ENCODE data around the gene PRR11.
"Not testable (repeated sequence)": the region's sequence is repeated elsewhere in the genome, so short reads cannot be mapped to it uniquely, and the experiment has no call there.

PRR11 gene

DNA sequence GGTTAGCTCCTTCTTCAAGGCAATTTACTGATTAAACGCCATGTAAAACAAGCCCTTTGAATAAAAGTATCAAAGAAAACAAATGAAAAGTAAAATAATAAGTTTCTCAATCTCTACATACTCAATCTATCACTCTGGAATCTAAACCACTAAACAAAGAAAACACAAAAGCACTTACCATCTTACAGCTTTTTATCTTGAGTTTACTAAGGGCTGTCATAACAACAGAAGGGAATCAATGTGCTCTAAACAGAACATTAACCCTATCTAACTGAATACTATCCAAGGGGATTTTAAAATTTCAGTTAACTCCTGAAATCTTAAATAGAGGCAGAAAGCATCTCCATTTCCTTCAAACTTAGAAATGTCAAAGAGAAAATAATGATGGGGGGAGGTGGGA lies 4.0 kb upstream of the PRR11 start:
- no peak for DNase-seq (ENCODE audit: low read depth in 3 of 3)

DNA sequence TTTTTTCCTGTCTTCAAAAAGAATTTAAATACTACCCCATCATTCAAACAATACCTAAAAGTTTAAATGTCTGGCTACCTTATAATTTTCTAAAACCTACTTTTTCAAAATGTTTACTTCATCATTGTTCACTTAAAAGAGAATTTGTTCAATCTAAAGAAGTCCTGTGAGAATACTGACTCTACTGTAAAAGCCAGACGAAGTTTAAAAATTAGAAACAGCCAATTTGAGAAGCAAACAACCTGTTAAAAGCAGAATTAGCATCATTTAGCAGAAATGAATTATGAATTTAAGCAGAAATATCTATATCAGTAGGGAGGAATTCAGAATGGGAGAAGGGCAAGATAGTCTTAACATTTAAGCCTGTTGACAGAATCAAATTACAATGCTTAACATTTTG lies 2.6 kb upstream of the PRR11 start:
- no peak for DNase-seq (ENCODE audit: low read depth in 3 of 3)

DNA sequence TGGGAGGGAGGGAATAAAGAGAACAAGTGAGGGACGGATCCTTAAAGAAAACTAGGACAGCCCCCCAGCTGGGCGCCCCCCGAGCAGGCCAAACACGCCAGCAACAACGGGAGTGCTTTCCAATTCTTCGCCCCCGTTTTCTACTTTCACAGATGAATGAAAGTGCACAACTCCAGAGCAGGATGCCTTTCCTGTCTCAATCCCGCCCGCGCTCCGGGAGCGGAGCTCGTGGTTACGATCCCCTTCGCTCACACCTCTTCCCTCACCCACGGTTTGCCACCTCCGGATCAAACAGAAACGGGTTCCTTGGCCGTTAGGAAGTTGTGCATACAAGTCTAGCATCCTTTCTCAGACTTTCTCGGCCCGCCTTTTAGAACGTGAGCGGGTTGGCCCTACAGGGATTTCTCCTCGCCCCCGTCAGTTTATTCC lies 1.2 kb upstream of the PRR11 start:
- peak in 2 of 3 experiments; percentile 3 to 18 for DNase-seq (ENCODE audit: low read depth in 3 of 3)

DNA sequence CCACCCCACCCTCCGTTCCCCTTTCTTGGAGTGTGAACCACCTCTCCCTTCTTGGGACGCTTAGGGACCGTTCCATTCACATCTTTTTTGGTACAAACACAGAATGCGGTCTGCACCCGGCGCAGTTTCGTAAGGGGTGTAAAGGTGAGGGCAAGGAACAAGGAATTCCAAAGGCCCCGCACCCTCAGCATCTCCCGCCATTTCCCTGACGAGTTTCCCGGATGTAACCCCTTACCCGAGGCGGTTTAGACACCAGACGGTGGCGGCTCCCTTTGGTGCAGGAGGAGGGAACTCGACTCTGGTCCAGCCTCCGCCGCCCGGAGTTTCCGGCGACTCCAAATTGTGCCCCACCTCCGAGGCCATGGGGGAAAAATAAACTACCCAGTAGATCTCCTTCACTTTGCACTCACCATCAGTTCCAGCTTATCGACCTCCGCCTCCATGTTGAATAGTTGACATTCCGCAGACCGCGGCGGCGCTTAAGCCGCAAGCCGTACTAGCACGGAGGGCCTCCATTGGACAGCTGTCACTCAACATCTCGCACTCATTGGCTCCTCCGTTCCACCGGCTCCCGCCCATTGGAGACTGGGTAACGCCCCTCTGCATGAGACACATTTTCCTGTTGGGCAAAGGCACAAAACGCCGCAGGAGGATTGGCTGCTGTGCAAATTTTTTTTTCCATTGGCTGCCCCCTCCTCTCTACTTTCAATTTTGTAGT lies 666 bp upstream of the PRR11 start, which contains the start of gene SKA2:
Gene SKA2 (minus strand): TSS at position 466 of the 718 bp plus-strand sequence. CDS start 23 bp downstream, at position 443.
- DNase-seq (ENCODE audit: low read depth in 3 of 3), result peak; percentile 75 to 96 (median 94)

DNA sequence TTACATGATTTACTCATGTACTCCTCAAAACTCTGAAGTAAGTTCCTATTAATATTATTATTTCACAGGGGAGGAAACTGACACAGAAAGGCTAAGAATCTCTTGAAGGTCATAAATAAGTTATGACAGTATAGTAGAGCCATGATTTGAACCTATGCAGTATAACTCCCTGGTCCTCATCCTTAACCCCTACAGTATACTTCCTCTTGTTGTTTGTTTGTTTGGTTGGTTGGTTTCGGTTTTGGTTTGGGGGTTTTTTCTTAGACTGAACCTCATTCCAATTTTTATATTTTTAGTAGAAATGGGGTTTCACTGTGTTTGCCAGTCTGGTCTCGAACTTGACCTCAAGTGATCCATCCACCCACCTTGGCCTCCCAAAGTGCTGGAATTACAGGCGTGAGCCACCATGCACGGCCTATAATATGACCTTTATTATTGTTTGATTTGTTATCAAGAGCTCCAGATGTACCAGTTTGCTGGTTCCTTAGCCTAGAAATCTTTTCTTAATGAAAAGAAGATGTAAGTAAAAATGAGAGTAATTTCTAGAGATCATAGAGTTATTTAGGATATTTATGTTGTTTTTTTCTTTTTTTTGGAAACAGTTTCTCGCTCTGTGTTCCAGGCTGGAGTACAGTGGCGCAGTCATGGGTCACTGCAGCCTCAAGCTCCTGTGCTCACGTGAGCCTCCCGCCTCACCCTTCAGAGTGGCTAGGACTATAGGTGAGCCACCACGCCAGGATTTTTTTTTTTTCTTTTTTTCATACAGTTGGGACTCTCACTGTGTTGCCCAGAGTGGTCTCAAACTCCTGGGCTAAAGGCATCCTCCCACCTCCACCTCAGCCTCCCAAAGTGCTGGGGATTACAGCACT lies 4.8 kb downstream of the PRR11 start:
- DNase-seq (ENCODE audit: low read depth in 3 of 3), result no peak

DNA sequence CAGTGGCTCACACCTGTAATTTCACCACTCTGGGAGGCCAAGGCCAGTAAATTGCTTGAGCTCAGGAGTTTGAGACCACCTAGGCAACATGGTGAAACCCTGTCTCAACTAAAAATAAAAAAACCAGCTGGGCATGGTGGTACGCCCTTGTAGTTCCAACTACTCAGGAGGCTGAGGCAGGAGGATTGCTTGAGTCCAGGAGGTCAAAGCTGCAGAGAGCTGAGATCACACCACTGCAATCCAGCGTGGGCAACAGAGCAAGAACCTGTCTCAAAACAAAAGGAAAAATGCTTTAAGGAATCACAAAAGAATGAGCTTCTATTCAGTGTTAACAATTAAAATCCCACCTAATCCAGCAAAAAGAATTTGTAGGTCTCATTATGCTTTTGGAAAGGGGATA lies 5.9 kb downstream of the PRR11 start:
- DNase-seq (ENCODE audit: low read depth in 3 of 3), result no peak

DNA sequence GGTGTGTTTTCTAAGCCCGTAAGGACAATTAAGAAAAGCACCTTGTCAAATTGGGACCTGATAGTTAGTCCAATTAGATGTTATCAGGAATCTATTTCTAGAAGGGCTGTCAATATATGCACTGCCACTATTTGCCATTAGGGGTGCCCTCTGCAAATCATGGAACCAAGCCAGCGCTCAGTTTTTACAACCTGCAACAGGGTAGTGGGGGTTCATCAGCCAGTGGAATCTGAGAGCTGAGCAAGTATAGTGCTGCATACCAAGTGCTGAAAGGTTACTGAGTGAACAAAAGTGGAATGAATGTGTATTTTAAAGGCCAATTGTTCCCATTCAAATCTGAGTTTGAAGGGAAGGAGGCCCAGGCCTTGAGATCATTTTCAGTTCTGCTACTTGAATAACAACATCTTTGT lies 10.4 kb downstream of the PRR11 start:
- DNase-seq (ENCODE audit: low read depth in 3 of 3), result peak in 1 of 3 experiments; percentile 14

DNA sequence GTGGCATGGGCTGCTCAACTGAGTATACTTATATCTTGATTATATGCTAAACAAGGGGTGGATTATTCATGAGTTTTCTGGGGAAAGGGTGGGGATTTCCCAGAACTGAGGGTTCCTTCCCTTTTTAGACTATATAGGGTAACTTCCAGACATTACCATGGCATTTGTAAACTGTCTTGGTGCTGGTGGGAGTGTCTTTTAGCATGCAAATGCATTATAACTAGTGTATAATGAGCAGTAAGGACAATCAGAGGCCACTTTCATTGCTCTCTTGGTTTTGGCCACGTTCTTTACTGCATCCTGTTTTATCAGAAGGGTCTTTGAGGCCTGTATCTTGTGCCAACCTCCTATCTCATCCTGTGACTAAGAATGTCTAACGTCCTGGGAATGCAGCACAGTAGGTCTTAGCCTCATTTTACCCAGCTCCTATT lies 12.0 kb downstream of the PRR11 start:
- DNase-seq (ENCODE audit: low read depth in 3 of 3), result no peak

DNA sequence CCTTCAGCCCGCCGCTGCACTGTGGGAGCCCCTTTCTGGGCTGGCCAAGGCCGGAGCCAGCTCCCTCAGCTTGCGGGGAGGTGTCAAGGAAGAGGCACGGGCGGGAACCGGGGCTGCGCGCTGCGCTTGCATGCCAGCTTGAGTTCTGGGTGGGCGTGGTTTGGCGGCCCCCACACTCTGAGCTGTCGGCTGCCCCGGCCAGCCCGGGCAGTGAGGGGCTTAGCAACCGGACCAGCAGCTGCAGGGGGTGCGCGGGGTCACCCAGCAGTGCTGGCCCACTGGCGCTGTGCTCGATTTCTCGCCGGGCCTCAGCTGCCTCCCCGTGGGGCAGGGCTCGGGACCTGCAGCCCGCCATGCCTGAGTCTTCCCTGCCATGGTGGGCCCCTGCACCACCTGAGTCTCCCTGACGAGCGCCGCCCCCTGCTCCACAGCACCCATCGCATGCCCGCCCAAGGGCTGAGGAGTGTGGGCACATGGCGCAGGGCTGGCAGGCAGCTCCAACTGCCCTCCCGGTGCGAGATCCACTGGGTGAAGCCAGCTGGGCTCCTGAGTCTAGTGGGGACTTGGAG lies 17.0 kb downstream of the PRR11 start:
- no peak for DNase-seq (ENCODE audit: low read depth in 3 of 3)

DNA sequence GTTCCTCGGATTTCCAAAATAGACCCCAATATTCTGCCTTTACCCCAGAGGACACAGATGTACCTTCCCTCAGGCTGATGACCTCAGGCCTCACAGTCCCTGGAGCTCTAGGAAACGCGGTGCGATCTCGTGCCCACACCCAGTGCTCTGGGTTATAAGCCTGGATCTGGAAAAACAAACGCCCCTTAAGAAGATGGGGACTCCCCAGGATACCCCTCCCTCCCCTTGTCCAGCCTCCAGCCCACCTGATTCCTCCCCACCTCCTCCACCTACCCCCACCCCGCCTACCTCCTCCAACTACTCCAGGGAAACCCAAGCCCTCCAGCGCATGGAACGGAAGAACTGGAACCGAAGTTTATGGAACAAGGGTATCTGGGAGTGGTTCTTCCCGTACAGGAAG lies 19.1 kb downstream of the PRR11 start:
- no peak for DNase-seq (ENCODE audit: low read depth in 3 of 3)

DNA sequence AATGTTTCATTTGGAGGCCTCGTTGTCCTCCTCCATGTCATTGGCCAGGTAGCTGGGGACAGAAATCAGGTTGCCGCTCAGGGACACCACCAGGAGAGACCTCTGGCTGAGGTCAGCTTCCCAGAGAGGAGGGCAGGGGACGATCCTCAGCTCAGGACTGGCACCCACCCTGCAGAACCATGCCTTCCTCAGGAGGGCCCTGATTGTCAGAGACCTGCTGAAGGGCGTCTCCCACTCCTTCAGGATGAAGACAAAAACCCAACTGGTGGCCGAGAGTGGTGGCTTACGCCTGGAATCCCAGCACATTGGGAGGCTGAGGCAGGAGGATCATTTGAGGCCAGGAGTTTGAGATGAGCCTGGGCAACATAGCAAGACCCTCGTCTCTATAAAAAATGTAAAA lies 19.5 kb downstream of the PRR11 start:
- DNase-seq (ENCODE audit: low read depth in 3 of 3), result no peak

DNA sequence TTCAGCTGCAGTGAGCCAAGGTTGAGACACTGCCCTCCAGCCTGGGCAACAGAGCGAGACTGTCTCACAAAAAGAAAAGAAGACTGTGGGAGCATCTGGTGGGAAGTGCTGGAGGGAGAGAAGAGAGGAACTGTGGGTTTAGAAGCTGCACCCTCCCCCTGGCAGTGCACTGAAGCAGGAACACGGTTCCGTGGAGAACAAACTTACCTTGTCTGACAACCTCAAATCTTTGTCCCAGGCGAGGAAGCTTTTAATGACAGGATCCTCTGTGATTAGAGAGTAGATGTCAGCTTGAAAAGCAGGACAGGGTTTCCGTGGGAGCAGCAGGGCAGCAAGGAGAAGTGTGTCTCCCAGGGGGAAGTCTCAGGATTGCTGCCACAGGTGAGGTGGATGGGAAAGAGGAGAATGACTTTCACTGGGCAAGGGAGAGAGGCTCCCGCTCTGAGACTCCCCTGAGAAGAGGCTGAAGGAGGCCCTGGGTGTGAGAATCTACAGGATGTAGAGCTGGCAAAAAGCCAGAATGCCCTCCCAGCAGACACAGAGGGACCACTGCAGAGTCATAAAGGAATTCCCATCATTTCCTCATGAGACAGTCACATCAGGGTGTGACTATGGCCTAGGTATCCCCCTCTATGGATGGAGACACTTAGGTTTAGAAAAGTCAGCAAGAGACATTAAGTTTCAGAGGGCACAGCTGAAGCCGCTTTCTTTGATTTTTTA lies 22.9 kb downstream of the PRR11 start:
- DNase-seq (ENCODE audit: low read depth in 3 of 3), result no peak

DNA sequence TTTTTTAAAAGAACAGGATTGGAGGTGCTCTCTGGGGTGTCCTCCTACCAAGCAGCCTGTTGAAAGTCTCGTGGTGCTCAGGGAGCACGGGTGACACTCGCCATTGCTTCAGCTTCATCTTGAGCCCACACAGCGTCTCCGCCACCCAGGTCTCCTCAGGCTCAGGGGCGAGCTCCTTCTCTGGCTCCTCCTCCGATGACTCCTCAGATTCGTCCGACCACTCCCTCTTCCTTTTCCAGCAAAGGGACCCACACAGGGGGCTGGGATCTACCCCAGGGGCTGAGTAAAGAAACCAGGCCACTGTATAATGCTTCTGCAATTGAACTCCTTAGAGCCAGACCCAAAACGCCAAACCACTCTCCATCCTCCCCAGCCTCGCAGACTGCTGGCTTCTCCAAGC lies 24.1 kb downstream of the PRR11 start:
- DNase-seq (ENCODE audit: low read depth in 3 of 3), result not testable (repeated sequence)

DNA sequence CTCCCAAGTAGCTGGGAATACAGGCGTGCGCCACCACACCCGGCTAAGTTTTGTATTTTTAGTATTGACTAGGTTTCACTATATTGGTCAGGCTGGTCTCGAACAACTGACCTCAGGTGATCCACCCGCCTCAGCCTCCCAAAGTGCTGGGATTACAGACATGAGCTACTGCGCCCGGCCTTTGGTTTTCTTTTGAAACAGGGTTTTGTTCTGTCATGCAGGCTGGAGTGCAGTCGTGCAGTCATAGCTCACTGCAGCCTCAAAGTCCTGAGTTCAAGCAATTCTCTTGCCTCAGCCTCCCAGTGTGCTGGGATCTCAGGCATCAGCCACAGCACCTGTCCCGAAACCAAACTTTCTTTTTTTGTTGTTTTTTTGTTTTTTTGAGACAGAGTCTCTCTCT lies 25.1 kb downstream of the PRR11 start:
- no peak for DNase-seq (ENCODE audit: low read depth in 3 of 3)

DNA sequence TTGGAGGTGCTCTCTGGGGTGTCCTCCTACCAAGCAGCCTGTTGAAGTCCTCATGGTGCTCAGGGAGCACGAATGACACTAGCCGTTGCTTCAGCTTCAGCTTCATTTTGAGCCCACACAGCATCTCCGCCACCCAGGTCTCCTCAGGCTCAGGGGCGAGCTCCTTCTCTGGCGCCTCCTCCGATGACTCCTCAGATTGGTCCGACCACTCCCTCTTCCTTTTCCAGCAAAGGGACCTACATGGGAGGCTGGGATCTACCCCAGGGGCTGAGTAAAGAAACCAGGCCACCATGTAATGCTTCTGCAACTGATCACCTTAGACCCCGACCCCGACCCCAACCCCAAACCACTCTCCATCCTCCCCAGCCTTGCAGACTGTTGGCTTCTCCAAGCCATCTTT lies 25.9 kb downstream of the PRR11 start:
- no peak for DNase-seq (ENCODE audit: low read depth in 3 of 3)

DNA sequence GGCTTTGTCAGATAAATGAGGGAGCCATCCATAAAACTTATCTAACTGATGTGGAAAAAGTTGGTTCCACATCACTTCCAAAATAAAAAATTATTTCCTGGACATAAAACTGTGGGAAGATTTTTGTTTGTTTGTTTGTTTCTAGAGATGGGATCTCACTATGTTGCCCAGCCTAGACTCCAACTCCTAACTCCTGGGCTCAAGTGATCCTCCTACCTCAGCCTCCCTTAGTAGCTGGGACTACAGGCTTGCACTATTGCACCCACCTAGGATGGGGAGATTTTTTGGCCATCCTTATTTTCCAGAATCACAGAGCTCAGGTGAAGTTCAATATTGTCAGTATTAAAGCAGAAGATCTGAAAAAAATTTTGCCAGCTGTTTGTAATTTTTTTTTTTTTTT lies 30.5 kb downstream of the PRR11 start:
- no peak for DNase-seq (ENCODE audit: low read depth in 3 of 3)

DNA sequence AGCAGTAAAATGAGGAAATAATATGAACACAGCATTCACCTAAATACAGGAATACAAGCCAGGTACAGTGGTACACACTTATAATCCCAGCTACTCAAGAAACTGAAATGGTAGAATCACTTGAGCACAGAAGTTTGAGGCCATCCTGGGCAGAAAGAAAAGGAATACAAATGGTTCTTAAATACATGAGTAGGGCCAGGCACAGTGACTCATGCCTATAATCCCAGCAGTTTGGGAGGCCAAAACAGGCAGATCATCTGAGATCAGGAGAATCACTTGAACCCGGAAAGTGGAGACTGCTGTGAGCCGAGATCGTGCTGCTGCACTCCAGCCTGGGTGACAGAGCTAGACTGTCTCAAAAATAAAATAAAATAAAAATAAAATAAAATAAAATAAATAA lies 31.3 kb downstream of the PRR11 start:
- no peak for DNase-seq (ENCODE audit: low read depth in 3 of 3)

DNA sequence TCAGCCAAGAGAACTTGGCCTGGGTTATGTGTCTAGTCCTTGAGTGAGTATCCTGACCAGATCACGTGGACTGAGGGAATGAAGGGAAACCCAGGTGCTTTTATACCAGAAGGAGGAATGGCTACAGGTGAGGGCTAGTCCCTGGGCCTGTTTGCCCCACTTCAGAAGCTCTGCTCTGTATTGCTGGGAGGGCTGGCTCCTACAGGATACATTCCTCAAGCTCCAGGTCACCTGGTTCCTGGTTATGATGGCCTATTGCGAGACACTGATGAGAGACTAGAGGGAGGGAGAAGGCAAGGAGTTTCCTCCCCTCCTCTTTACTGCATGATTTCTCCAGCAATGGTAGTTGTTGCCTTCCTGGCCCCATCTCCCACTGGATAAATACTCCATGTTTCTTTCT lies 35.3 kb downstream of the PRR11 start:
- DNase-seq (ENCODE audit: low read depth in 3 of 3), result no peak

DNA sequence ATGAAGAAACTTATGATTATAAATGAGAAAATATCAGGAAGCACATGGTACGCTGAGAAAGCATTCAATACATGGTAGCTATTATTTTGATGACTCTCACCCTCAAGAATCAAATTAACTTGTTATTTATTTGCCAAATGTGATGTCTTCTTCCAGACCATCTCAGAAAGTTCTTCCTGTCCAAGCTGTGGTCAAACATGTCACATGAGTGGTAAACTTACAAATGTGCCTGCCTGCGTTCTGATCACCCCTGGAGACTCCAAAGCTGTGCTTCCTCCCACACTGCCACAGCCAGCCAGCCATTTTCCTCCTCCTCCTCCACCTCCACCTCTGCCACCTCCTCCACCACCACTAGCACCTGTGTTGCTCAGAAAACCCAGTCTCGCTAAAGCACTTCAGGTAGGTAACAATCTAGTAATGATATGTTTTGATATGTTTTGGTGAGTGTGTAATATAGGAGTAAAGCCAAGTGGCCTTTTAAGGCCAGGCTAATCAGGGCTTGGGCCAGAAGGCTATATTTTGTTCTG lies 37.9 kb downstream of the PRR11 start:
- no peak for DNase-seq (ENCODE audit: low read depth in 3 of 3)

DNA sequence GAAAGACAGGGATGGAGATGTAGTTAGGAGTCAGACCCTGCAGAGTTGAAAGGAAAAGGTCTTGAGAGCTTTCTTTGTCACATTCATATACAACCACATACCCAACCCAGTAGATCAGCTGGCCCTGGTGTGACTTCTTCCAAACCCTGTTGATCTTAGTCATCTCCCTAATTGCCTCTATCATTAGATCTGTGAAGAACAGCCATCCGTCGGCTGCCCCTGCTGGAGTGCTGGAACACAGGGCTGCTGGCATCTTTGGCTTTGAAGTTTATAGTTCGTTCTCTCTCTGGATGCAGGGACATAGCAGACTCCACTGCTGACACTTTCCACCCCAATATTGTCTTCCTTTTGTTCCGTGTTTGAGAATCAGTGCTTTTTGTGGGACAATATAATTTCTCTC lies 43.9 kb downstream of the PRR11 start:
- no peak for DNase-seq (ENCODE audit: low read depth in 3 of 3)

DNA sequence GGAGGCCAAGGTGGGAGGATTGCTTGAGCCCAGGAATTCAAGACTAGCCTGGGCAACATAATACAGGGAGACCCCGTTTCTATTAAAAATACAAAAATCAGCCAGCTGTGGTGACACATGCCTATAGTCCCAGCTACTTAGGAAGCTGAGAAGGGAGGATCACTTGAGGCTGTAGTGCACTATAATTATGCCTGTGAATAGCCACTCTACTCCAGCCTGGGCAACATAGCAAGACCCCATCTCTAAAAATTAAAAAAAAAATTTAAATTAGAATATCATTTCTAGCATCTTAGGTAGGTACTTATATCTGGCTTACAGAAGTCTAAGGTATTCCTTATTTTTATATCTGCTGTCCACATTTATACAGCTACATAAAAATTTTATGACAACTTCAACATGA lies 46.8 kb downstream of the PRR11 start:
- no peak for DNase-seq (ENCODE audit: low read depth in 3 of 3)

DNA sequence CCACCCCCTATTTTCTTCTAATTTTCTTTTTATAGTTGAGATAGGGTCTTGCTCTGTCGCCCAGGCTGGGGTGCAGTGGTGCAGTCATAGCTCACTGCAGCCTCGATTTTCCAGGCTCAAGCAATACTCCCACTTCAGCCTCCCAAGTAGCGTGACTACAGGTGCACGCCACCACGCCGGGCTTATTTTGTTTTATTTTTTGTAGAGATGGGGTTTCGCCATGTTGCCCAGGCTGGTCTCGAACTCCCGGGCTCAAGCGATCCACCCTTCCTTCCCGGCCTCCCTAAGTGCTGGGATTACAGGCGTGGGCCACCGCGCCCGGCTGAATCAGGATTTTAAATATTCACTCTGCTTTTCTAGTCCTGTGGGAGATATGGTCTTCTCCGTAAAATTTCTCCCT lies 63.8 kb downstream of the PRR11 start:
- DNase-seq (ENCODE audit: low read depth in 3 of 3), result no peak

Data from stimulated activated CD4-positive, alpha-beta T cell treated with anti-CD3 and anti-CD28 coated beads, TNF-alpha, amount 100 ng/mL, for 4 hours (primary cell).